Suppressor macrophage treated with lipopolysaccharide for 1 hour (primary cell): Measurements from ENCODE around the gene C17orf100.
"Not testable (repeated sequence)": the region's sequence is repeated elsewhere in the genome, so short reads cannot be mapped to it uniquely, and the experiment has no call there.

Source experiments
- DNase-seq, 3 donors: peaks; one replicate each; pipeline ENCODE4 v3.0.0-alpha.2; 2020 to 2022

C17orf100 gene

GRCh38 chr17:6641247-6641863 lies 10.2 kb upstream of the C17orf100 start:
- peak in 2 of 3 donors; percentile 28 to 30 for DNase-seq

GRCh38 chr17:6642592-6642991 lies 9.0 kb upstream of the C17orf100 start:
- DNase-seq: no peak

GRCh38 chr17:6643451-6644125 lies 8.0 kb upstream of the C17orf100 start:
- no peak for DNase-seq

- peak in 2 of 3 donors; percentile 23 to 24 for DNase-seq
These were observed 3.4 kb upstream of the C17orf100 start for GRCh38 chr17:6648181-6648580.

- DNase-seq: peak in 1 of 3 donors; percentile 25
These were observed 424 bp downstream of the C17orf100 start for GRCh38 chr17:6651919-6652452.

GRCh38 chr17:6654841-6655731 lies 3.5 kb downstream of the C17orf100 start:
- peak in 1 of 3 donors; percentile 45 for DNase-seq

- DNase-seq: not testable (repeated sequence)
These were observed 4.3 kb downstream of the C17orf100 start for GRCh38 chr17:6655732-6656361.

GRCh38 chr17:6656797-6657632 lies 5.5 kb downstream of the C17orf100 start:
- DNase-seq: not testable (repeated sequence)

- no peak for DNase-seq
These were observed 6.2 kb downstream of the C17orf100 start for GRCh38 chr17:6657633-6658287.

GRCh38 chr17:6658411-6658810 lies 6.8 kb downstream of the C17orf100 start:
- not testable (repeated sequence) for DNase-seq

GRCh38 chr17:6660101-6660500 lies 8.5 kb downstream of the C17orf100 start:
- DNase-seq: peak in 1 of 3 donors; percentile 34

- DNase-seq: peak; percentile 69 to 74 (median 73)
These were observed 9.4 kb downstream of the C17orf100 start for GRCh38 chr17:6660805-6661463.

- DNase-seq: no peak
These were observed 9.9 kb downstream of the C17orf100 start for GRCh38 chr17:6661464-6661848.

GRCh38 chr17:6663200-6663599 lies 11.6 kb downstream of the C17orf100 start:
- DNase-seq: not testable (repeated sequence)

GRCh38 chr17:6666077-6666521 lies 14.5 kb downstream of the C17orf100 start:
- peak; percentile 80 to 88 (median 83) for DNase-seq

- no peak for DNase-seq
These were observed 15.0 kb downstream of the C17orf100 start for GRCh38 chr17:6666557-6666956.

- DNase-seq: no peak
These were observed 16.0 kb downstream of the C17orf100 start for GRCh38 chr17:6667516-6667915.

GRCh38 chr17:6668219-6668618 lies 16.7 kb downstream of the C17orf100 start:
- DNase-seq: no peak

GRCh38 chr17:6668727-6669425 lies 17.3 kb downstream of the C17orf100 start:
- no peak for DNase-seq
